HG02885 (cell line): Measurements from ENCODE around the gene PAPOLB.

Experiments
- ATAC-seq: cut with Tn5 transposase; IDR thresholded peaks from one replicate; pipeline ENCODE4 v1.9.1; 2021; ENCODE audit warnings: mild to moderate bottlenecking; ENCODE audit not compliant: unreplicated experiment, poor library complexity

Gene PAPOLB

GRCh38 chr7:4842319-4843064 is 19.3 kb downstream of the PAPOLB start:
- ATAC-seq = no peak

GRCh38 chr7:4841836-4842235 is 20.0 kb downstream of the PAPOLB start:
- no peak for ATAC-seq

- no peak for ATAC-seq
Measured at GRCh38 chr7:4841007-4841784, 20.6 kb downstream of the PAPOLB start.

GRCh38 chr7:4840079-4840501 is 21.7 kb downstream of the PAPOLB start:
- ATAC-seq = no peak

- ATAC-seq = no peak
Measured at GRCh38 chr7:4838626-4839334, 23.1 kb downstream of the PAPOLB start.

DNA sequence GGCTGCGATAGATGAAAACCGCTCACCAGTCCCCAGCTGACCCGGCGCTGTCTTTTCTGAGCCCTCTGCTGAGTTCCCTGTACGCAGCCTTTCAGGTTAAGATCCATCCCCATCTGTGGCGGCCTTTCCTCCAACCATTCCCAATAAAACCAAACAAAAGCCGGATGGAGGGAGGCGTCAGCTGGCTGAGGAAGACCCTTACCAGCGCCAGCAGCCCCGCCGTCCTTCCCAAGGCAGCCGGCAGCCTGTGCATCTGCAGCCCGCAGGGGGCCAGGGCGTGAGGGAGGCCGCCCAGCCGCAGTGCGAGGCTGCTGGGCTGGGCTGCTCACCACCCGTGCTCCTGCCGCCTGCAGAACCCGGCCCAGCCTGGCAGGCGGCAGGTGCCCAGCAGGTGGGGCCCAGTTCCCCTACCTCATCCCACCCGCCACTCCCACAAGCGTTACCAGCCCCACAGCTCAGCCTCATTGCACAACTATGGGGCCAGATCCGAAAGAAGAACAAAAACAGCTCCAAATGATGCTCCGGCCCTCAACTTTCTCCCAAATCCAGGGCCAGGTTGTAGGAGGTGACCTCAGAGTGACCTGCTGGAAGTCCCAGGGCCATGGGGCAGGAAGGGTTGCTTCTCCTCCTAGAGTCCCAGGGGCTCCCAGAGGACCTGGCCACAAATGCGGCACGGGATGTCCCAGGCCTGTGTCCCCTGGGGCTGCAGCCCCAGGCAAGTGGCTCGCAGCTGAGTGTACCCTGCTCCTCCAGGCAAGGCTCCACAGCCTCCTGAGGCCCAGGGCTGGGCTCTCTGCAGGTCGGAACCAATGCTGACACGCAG is 23.8 kb downstream of the PAPOLB start:
- ATAC-seq = no peak

DNA sequence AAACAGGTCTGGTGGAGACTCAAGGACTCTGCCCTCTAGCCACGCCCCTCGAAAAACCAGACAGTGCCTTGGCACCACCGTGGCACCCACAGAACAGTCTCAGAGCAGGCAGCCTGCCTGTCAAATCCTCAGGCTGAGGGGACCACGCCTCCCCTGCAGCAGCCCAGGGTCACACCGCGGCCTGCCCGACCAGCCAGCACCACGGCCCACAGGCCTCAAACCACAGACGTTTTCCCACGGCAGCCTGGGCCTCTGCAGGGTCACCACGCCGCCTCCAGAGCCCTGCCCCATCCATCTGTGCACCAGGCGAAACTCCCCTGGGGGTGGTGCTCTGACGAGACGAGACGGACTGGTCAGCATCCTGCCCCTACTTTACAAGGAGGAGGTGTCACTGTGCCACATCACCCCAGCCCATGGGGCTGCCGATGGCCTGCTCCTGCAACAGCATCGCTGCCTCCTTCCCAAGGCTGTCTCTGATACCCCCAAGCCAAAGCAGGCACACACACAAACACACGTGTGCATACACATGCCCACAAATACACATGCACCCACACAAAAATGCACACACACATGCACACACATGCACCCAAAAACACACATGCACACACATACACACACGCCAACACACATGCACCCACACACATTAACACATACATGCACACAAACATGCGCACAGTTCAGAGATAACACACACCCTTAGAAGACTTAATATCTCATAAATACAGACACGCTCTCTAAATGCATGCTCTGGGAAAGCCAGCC is 24.6 kb downstream of the PAPOLB start:
- ATAC-seq = no peak

DNA sequence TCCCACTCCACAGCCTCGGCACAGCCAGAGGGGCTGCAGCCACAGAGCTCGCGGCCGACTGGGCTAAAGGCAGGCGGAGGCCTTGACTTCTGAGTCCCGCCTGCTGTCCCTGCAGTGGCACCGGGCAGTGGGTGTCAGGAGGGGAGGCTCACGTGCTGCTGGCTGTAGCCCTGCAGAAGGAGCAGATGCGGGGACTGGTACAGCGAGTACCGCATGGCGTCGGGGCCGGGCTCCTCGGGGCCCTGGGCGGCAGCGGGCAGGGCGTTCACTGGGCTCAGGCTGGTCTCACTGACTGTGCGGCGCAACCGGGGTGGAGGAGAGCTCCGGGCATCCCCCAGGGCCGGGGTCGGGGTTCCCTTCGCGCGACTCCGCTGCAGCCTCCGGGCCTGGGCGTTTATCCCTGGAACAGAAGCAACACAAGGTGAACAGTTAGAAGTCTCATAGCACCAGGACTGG is 25.6 kb downstream of the PAPOLB start:
- no peak for ATAC-seq

DNA sequence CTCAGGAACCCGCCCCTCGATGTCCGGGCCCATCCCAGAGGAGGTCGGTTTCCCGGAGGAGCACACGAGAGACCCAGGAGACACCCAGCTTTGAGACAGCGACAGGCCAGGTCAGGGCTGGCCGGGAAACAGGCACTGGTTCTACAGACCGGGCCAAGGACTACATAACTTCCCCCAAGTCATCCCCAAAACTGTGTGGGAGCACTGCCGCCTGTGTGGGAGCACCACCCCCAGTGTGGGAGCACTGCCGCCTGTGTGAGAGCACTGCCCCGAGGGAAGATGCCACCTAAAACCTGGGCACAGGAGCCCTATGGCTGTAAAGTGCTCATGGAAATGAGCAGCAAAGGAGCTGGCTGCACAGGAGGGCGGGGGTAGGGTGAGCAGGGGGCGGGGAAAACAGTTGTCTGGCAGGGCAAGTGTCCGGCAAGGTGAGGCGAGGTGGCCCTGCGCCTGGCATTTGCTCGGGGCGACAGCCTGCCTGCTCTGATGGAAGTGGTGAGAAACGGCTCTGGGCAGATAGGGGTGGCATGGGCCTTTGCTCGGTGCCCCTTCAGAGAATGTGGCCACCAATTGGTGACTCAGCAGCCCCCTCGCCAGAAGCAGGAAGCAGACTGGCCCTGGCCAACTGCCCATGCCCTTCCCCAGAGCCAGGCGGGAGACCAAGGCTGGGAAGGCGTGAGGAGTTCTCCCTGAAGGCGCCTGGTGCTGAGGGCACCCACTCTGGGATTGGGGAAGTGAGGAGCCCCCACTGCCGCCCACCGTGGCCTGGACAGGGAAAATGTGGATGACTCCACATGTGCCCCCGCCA is 26.2 kb downstream of the PAPOLB start:
- ATAC-seq = no peak

DNA sequence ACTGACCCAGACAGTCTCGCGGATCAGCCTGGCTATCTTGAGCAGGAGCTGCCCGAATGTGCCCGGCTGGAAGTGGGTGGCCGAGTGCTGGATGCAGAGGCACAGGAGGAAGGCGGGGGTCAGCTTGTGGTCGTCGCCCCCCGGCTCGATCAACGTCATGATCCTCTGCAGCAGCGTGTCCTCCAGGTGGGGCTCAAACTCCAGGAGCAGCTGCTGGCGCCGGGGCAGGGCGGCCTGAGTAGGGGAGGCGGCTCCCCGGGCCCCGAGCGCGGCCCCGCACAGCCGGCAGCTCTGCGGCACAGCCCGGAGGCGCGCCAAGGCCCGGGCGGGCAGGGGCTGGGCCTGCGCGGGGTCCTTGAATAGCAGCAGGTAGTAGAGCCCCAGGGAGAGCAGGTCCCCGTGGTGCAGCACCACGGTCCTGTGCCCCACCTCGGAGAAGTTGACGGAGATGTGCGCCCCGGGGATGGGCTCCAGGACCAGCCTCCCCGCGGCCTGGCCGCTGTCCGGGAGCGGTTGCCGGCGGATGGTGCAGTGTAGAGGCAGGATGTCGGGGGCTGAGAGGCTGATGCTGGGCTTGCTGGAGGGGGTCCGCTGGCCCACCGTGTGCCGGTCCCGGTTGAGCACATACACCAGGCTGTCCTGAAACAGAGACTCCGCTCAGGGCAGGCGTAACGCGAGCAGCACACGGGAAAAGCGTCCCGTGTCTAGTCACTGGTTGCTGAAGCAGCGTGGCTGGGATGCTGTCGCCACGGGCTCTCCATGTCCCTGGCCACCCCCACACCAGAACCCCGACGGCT is 27.0 kb downstream of the PAPOLB start:
- ATAC-seq = no peak

- no peak for ATAC-seq
Measured at GRCh38 chr7:4833691-4834600, 27.9 kb downstream of the PAPOLB start.

DNA sequence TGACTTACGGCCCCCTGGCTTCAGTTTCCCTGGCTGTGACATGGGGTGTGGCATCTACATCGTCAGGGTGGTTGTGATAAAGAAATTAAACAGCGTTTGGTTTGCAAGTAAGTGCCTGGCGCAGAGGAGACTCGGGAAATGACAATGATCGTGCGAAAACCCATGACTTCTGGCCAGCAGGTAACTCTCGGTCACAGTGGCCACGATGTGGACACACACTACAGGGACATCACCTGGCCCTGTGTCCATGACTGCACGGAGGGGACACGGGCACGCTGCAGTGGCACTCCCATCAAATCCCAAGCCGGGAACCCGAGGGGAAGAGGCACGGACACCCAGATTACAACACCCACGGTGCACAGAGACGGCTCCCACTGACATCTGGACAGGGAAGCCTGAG is 28.7 kb downstream of the PAPOLB start:
- ATAC-seq = no peak

- ATAC-seq = no peak
Measured at GRCh38 chr7:4832711-4833110, 29.1 kb downstream of the PAPOLB start.

DNA sequence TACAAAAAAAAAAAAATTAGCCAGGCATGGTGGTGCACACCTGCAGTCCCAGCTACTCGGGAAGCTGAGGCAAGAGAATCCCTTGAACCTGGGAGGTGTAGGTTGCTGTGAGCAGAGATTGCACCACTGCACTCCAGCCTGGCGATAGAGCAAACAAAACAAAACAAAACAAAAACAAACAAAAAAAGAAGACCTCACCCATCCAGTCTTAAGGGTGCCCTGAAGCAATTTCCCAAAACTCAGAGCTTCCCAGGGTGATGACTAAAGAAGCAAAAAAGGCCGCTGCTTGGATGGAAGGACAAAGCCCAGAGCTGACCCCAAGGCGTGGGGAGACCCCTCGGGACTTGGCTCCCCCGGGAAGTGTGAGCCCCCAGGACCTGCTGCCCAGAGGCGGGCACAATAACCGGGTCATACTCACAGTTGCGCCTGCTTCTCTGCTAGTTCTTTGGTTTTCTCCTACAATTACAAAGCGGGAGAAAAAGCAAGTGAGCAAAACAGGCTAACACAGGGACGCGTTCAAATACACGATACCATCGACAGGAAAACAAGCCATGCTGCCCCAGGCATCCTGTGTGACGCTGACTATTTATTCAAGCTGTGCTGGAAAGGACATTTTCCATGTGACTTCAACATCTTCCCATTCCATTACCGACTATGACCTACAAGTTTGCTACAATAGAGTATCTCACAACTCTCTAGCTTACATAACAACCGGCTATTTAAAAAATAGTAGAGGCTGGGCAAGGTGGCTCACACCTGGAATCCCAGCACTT is 29.9 kb downstream of the PAPOLB start:
- no peak for ATAC-seq

GRCh38 chr7:4830176-4830575 is 31.7 kb downstream of the PAPOLB start:
- ATAC-seq = no peak

GRCh38 chr7:4828720-4829383 is 33.0 kb downstream of the PAPOLB start:
- ATAC-seq = no peak
